Measurements from ENCODE around the gene LHPP. TPM values are rescaled to one million over a fixed set of nuclear protein-coding genes. Genes with fewer than 3 reads are reported as not detected.

The LHPP gene
- total RNA-seq, 1 donor from 2014 or later: 8.4 TPM

DNA sequence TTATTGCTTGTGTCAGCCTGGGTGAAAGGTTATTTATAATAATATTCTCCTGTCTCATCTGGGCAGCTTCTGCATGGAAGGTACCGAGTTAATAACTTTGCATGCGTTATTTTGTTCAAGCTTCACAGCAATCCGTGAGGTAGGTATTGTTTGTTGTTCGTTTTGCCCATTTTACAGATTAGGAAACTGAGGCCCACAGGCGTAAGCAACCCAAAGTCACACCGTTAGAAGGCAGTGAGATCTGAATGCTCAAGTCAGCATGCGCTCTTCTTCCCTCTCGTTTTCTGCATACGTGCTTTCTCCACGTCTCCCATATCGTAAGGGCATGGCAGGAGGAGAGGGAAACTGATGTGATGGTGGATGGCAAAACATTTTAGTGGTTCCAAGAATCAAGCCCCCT is 34.1 kb downstream of the LHPP start:
- H3K36me3 Mint-ChIP-seq (ENCODE audit: low read depth): peaks cover 7% of the 10 kb centered on the region
- no peak overlapping the region for H3K27ac Mint-ChIP-seq
- H3K27me3 Mint-ChIP-seq (ENCODE audit: low read depth): no peaks in the 10 kb centered on the region
- H3K9me3 Mint-ChIP-seq: peaks cover 4% of the 10 kb centered on the region
- DNase-seq (ENCODE audit: low spot score): no peak
- no peak overlapping the region for H3K4me3 Mint-ChIP-seq (ENCODE audit: low read depth)
- peaks cover 8% of the 10 kb centered on the region for H3K4me1 Mint-ChIP-seq (ENCODE audit: low read depth)
- intact Hi-C loops (cut with micrococcal nuclease): no loop called here

- Mint-ChIP-seq H3K4me1 (ENCODE audit: low read depth) (peaks cover 8% of the 10 kb centered on the region), H3K36me3 (ENCODE audit: low read depth) (peaks cover 11% of the 10 kb centered on the region), H3K4me3 (ENCODE audit: low read depth) (no peak overlapping the region), H3K27me3 (ENCODE audit: low read depth) (no peaks in the 10 kb centered on the region), H3K27ac (no peak overlapping the region), H3K9me3 (peaks cover 8% of the 10 kb centered on the region)
- intact Hi-C loops (cut with micrococcal nuclease): no loop called here
- no peak for DNase-seq (ENCODE audit: low spot score)
Measured at GRCh38 chr10:124496150-124496549, 34.5 kb downstream of the LHPP start.

DNA sequence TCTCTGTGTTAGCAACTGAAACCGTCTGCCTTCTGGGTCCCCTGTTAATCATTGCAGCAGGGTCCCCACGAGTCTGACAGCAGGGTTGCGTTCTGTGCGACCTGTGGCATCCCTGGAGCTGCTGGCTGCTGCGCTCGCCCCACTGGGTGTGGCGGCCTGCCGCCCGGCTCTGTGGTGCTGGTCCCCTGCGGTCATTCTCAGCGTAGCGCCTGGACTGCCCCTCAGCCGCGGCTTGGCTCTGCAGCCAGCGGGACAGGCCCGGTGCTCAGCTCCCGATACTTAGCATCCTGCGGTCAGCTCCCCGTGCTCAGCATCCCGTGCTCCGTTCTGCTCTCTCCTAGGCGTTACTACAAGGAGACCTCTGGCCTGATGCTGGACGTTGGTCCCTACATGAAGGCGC is 35.0 kb downstream of the LHPP start:
- intact Hi-C loops (cut with micrococcal nuclease): no loop called here
- peaks cover 13% of the 10 kb centered on the region for H3K36me3 Mint-ChIP-seq (ENCODE audit: low read depth)
- H3K4me3 Mint-ChIP-seq (ENCODE audit: low read depth): no peak overlapping the region
- H3K9me3 Mint-ChIP-seq: peaks cover 9% of the 10 kb centered on the region
- DNase-seq (ENCODE audit: low spot score): no peak
- peaks cover 8% of the 10 kb centered on the region for H3K4me1 Mint-ChIP-seq (ENCODE audit: low read depth)
- no peaks in the 10 kb centered on the region for H3K27me3 Mint-ChIP-seq (ENCODE audit: low read depth)
- no peak overlapping the region for H3K27ac Mint-ChIP-seq

DNA sequence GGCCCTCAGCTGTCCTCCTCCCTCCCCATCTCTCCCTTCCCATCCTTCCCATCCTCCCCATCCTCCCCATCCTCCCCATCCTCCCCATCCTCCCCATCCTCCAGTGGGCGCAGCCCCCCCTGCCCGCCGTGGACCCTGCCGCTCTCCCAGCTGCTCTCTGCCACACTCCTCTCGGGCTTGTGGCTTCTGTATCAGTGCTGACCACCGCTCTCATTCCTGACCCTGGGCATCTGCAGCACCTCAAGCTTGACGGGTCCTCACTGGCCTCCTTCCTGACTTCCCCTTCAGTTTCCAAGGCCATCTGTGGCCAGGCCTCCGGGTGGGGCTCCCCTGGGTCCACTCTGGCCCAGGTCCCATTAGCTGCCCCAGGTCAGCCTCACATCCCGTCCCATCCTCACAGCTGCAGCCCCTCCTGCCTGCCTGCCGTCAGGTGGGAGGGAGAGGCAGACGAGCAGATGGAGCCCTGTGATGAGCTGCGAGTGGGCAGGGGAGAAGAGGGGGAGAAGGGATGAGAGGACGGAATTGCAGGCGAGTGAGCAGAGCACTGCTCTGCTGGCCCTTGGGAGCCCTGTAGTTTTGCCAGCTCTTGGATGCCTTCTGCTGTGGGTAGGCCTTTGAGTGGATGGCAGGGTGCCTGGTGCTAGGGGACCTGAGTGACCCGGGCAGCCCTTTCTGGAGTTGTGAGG is 35.7 kb downstream of the LHPP start:
- H3K9me3 Mint-ChIP-seq: peaks cover 12% of the 10 kb centered on the region
- H3K27ac Mint-ChIP-seq: no peak overlapping the region
- H3K4me3 Mint-ChIP-seq (ENCODE audit: low read depth): no peak overlapping the region
- DNase-seq (ENCODE audit: low spot score): no peak
- H3K27me3 Mint-ChIP-seq (ENCODE audit: low read depth): no peaks in the 10 kb centered on the region
- intact Hi-C loops (cut with micrococcal nuclease): no loop called here
- peaks cover 16% of the 10 kb centered on the region for H3K36me3 Mint-ChIP-seq (ENCODE audit: low read depth)
- H3K4me1 Mint-ChIP-seq (ENCODE audit: low read depth): peaks cover 8% of the 10 kb centered on the region

- H3K27ac Mint-ChIP-seq: no peak overlapping the region
- peaks cover 16% of the 10 kb centered on the region for H3K36me3 Mint-ChIP-seq (ENCODE audit: low read depth)
- intact Hi-C loops (cut with micrococcal nuclease): no loop called here
- no peaks in the 10 kb centered on the region for H3K27me3 Mint-ChIP-seq (ENCODE audit: low read depth)
- H3K4me1 Mint-ChIP-seq (ENCODE audit: low read depth): peaks cover 8% of the 10 kb centered on the region
- no peak for DNase-seq (ENCODE audit: low spot score)
- no peak overlapping the region for H3K4me3 Mint-ChIP-seq (ENCODE audit: low read depth)
- H3K9me3 Mint-ChIP-seq: peaks cover 12% of the 10 kb centered on the region
Measured at GRCh38 chr10:124498056-124498455, 36.4 kb downstream of the LHPP start.

DNA sequence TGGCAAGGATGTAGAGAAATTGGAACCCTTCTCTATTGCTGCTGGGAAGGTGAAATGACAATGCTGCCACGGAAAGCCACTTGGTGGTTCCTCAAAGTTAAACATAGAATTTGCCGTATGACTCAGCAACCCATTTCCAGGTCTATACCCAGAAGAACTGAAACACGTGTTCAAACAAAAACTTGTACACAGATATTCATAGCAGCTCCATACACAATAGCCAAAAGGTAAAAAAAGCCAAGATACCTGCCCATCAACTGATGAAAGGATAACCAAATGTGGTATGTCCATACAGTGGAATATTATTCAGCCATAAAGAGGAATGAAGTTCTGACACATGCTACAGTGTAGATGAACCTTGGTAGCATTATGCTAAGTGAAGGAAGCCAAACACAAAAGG is 39.1 kb downstream of the LHPP start:
- Mint-ChIP-seq H3K36me3 (ENCODE audit: low read depth) (peaks cover 16% of the 10 kb centered on the region), H3K9me3 (peaks cover 12% of the 10 kb centered on the region), H3K27me3 (ENCODE audit: low read depth) (no peaks in the 10 kb centered on the region), H3K27ac (no peak overlapping the region), H3K4me3 (ENCODE audit: low read depth) (no peak overlapping the region), H3K4me1 (ENCODE audit: low read depth) (no peaks in the 10 kb centered on the region)
- intact Hi-C loops (cut with micrococcal nuclease): no loop called here
- no peak for DNase-seq (ENCODE audit: low spot score)

DNA sequence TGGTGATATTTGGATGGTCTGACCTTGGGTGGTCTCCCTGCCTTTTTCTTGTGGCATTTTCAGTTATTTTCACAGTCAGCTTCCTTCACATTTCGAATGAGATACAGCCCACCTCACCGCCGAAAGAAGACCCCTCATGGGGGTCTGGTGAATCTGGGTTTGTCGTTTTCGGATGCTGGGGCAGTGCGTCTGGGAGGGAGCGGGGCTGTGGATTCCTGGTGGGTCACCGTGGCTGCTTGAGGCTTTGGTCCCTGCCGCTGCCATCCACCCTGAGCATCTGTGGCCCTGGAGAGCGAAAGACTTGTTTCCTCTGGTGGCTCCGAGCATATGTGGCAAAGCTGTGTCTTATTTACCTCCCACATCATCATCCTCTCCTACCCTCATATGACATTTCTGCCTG is 43.1 kb downstream of the LHPP start:
- Mint-ChIP-seq H3K4me1 (ENCODE audit: low read depth) (no peaks in the 10 kb centered on the region), H3K9me3 (peaks cover 12% of the 10 kb centered on the region), H3K4me3 (ENCODE audit: low read depth) (no peak overlapping the region), H3K27me3 (ENCODE audit: low read depth) (no peaks in the 10 kb centered on the region), H3K36me3 (ENCODE audit: low read depth) (peaks cover 15% of the 10 kb centered on the region), H3K27ac (no peak overlapping the region)
- DNase-seq (ENCODE audit: low spot score): no peak
- intact Hi-C loops (cut with micrococcal nuclease): no loop called here

GRCh38 chr10:124505279-124505678 is 43.7 kb downstream of the LHPP start:
- no peak for DNase-seq (ENCODE audit: low spot score)
- no peak overlapping the region for H3K4me3 Mint-ChIP-seq (ENCODE audit: low read depth)
- peaks cover 12% of the 10 kb centered on the region for H3K9me3 Mint-ChIP-seq
- no peak overlapping the region for H3K27ac Mint-ChIP-seq
- H3K27me3 Mint-ChIP-seq (ENCODE audit: low read depth): no peaks in the 10 kb centered on the region
- intact Hi-C loops (cut with micrococcal nuclease): no loop called here
- H3K4me1 Mint-ChIP-seq (ENCODE audit: low read depth): no peaks in the 10 kb centered on the region
- H3K36me3 Mint-ChIP-seq (ENCODE audit: low read depth): peaks cover 13% of the 10 kb centered on the region

- no peak for DNase-seq (ENCODE audit: low spot score)
- Mint-ChIP-seq H3K9me3 (no peaks in the 10 kb centered on the region), H3K4me1 (ENCODE audit: low read depth) (no peaks in the 10 kb centered on the region), H3K4me3 (ENCODE audit: low read depth) (no peak overlapping the region), H3K36me3 (ENCODE audit: low read depth) (no peaks in the 10 kb centered on the region), H3K27ac (no peak overlapping the region), H3K27me3 (ENCODE audit: low read depth) (no peaks in the 10 kb centered on the region)
- intact Hi-C loops (cut with micrococcal nuclease): no loop called here
Measured at GRCh38 chr10:124508070-124508667, 46.5 kb downstream of the LHPP start.

DNA sequence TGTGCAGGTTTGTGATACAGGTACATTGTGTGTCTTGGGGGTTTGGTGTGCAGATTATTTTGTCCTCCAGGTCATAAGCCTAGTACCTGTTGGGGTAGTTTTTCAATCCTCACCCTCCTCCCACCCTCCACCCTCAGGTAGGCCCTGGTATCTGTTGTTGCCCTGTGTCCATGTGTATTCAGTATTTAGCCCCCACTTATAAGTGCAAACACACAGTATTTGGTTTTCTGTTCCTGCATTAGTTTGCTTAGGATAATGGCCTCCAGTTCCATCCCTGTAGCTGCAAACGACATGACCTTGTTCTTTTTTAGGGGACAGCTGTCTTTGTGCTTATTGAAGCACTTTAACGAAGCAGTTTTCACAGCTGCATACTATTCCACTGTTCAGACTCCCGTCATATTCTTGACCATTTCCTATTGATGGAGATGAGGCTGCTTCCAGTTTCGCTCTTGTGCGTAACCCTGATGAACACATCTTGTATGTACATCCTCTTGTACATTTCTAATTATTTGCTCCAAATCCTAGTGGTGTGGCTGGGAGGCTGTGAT is 47.4 kb downstream of the LHPP start:
- Mint-ChIP-seq H3K9me3 (no peaks in the 10 kb centered on the region), H3K4me1 (ENCODE audit: low read depth) (no peaks in the 10 kb centered on the region), H3K4me3 (ENCODE audit: low read depth) (no peak overlapping the region), H3K36me3 (ENCODE audit: low read depth) (no peaks in the 10 kb centered on the region), H3K27me3 (ENCODE audit: low read depth) (no peaks in the 10 kb centered on the region), H3K27ac (no peak overlapping the region)
- intact Hi-C loops (cut with micrococcal nuclease): no loop called here
- no peak for DNase-seq (ENCODE audit: low spot score)

DNA sequence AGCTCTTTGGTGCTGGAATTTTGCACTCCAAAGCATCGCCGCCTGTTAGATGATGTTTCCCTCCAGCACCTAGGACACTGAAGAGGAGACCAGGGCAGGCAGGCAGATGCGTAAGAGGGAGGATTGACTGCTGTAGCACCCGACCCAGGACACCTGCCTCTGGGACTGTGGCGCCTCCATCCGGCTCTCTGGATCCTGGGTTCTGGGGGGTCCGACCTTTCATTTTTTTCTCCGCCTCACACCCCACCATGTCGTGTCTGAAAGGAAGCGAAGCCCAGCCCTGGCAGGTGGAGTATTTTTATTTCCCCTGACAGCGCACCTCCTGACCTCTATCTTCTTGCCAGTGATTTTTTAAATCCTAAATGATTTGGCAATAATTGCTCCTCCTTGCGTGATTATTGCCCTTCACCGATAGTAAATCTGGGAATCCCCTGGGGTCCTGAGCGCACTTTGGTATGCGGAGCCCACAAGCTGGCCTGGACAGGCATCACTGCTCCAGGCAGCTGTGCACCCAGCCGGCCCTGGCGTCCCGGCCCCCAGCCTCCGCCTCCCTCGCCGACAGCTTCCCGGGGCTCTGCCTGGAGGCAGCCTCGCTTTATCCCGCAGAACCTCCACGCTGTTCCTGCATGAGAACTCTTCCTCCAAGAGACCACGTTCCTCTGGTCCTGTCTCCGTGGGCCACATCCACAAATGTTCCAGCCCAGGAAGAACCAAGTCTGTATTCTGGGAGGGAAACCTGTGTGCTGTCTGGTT is 48.4 kb downstream of the LHPP start:
- Mint-ChIP-seq H3K4me3 (ENCODE audit: low read depth) (no peak overlapping the region), H3K27ac (no peak overlapping the region), H3K4me1 (ENCODE audit: low read depth) (no peaks in the 10 kb centered on the region), H3K9me3 (no peaks in the 10 kb centered on the region), H3K36me3 (ENCODE audit: low read depth) (no peaks in the 10 kb centered on the region), H3K27me3 (ENCODE audit: low read depth) (no peaks in the 10 kb centered on the region)
- intact Hi-C loops (cut with micrococcal nuclease): no loop called here
- DNase-seq (ENCODE audit: low spot score): no peak

DNA sequence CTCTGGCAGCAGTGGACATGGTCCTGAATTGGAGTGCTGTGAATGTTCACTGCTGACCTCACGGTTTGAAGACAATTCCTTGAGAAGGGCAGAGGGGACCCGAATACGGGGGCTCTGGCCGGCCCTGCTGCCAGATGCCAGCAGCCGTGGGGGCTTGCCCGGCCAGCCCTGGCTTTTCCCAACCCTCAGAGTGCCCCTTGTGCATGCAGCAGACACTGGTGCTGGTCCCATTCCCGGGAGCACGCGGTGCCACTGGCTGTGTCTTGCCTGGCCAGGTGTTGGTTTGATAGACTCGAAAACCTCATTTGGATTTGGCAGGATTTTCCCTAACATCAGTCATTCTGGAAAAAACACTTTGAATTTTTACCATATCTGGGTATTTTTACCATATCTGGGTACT is 49.1 kb downstream of the LHPP start:
- intact Hi-C loops (cut with micrococcal nuclease): no loop called here
- no peak for DNase-seq (ENCODE audit: low spot score)
- Mint-ChIP-seq H3K9me3 (no peaks in the 10 kb centered on the region), H3K4me3 (ENCODE audit: low read depth) (no peak overlapping the region), H3K4me1 (ENCODE audit: low read depth) (no peaks in the 10 kb centered on the region), H3K36me3 (ENCODE audit: low read depth) (no peaks in the 10 kb centered on the region), H3K27me3 (ENCODE audit: low read depth) (no peaks in the 10 kb centered on the region), H3K27ac (no peak overlapping the region)
